H1 (cell line): ENCODE measurements around the gene ZC3H18. TPM values are rescaled to one million over a fixed set of nuclear protein-coding genes. Genes with fewer than 3 reads are reported as not detected.

Source experiments
- CTCF ChIA-PET: fragments of 300-600 bp; sonication (Branson Sonifier 250); formaldehyde crosslinking; loops from one replicate; lab custom pipeline; 2021; ENCODE audit not compliant: partially characterized antibody; lab: Charles Lee
- POLR2A ChIA-PET: fragments of 300-600 bp; sonication (Branson Sonifier 250); formaldehyde crosslinking; loops from one replicate; lab custom pipeline; 2021; ENCODE audit warnings: inconsistent platforms; ENCODE audit not compliant: partially characterized antibody; lab: Charles Lee
- DNase-seq, 2 experiments: peaks; one replicate each; pipeline versions ENCODE4 v3.0.0 to v3.0.0-alpha.2; 2010 to 2022; ENCODE audit warnings: low spot score in 2 of 2, low read depth in 1 of 2, mixed read lengths in 1 of 2
- FAIRE-seq: peaks from 2 replicates; lab custom pipeline; 2011; peaks lifted over from hg19 to GRCh38; lab: Jason Lieb, UNC
- H2AFZ ChIP-seq: 2 replicates; pipeline ENCODE4 v1.8.1; 2012; ENCODE audit warnings: low read length, inconsistent platforms
- H2AK5ac ChIP-seq: 2 replicates; pipeline ENCODE4 v1.6.1; 2013; ENCODE audit warnings: low read depth, low read length
- H2BK120ac ChIP-seq: replicated peaks from 2 replicates; pipeline ENCODE3; 2013; ENCODE audit warnings: low read depth, low read length, inconsistent platforms
- H2BK12ac ChIP-seq: 2 replicates; pipeline ENCODE4 v1.6.1; 2013; ENCODE audit warnings: low read depth, low read length
- H2BK15ac ChIP-seq: 2 replicates; pipeline ENCODE4 v1.6.1; 2013; ENCODE audit warnings: low read length
- H2BK20ac ChIP-seq: 2 replicates; pipeline ENCODE4 v1.6.1; 2013; ENCODE audit warnings: low read length
- H2BK5ac ChIP-seq: 2 replicates; pipeline ENCODE4 v1.6.1; 2013; ENCODE audit warnings: low read depth, low read length
- H3K14ac ChIP-seq: 2 replicates; pipeline ENCODE4 v1.6.1; 2013; ENCODE audit warnings: inconsistent platforms; ENCODE audit not compliant: insufficient read length
- H3K18ac ChIP-seq: 2 replicates; pipeline ENCODE4 v1.6.1; 2013; ENCODE audit warnings: low read length; ENCODE audit errors: extremely low read depth
- H3K23ac ChIP-seq: 2 replicates; pipeline ENCODE4 v1.6.1; 2013; ENCODE audit warnings: inconsistent platforms; ENCODE audit not compliant: insufficient read length
- H3K23me2 ChIP-seq: 2 replicates; pipeline ENCODE4 v1.6.1; 2013; ENCODE audit warnings: low read depth, low read length
- H3K27ac ChIP-seq: 2 replicates; pipeline ENCODE4 v1.6.1; 2011; ENCODE audit warnings: low read depth, low read length, inconsistent platforms
- H3K27me3 ChIP-seq, 4 experiments: replicated peaks in 1 of 4; 1 replicate in 1 of 4; 2 replicates in 3 of 4; pipeline versions ENCODE4 v1.6.1 to v1.8.1; 2011 to 2013; ENCODE audit warnings: low read length in 3 of 4, mild to moderate bottlenecking in 3 of 4, inconsistent platforms in 2 of 4, mixed read lengths in 2 of 4, moderate library complexity in 1 of 4; ENCODE audit not compliant: control insufficient read depth in 3 of 4, insufficient read depth in 3 of 4; ENCODE audit errors: extremely low read depth in 1 of 4
- H3K36me3 ChIP-seq, 4 experiments: 2 replicates each; pipeline versions ENCODE4 v1.6.1 to v1.8.1; 2011 to 2013; ENCODE audit warnings: mild to moderate bottlenecking in 4 of 4, low read length in 3 of 4, moderate library complexity in 2 of 4, control low read depth in 1 of 4, inconsistent platforms in 1 of 4; ENCODE audit not compliant: insufficient read depth in 4 of 4, control insufficient read depth in 2 of 4
- H3K4ac ChIP-seq: replicated peaks from 2 replicates; pipeline ENCODE3; 2013; ENCODE audit warnings: low read length, low read depth, mixed read lengths, inconsistent platforms; ENCODE audit not compliant: insufficient read length
- H3K4me1 ChIP-seq, 4 experiments: replicated peaks in 1 of 4; 1 replicate in 1 of 4; 2 replicates in 3 of 4; pipeline versions ENCODE4 v1.6.1 to v1.8.1; 2011 to 2013; ENCODE audit warnings: low read length in 3 of 4, inconsistent platforms in 2 of 4, mixed read lengths in 1 of 4; ENCODE audit not compliant: insufficient read depth in 4 of 4, control insufficient read depth in 3 of 4
- H3K4me2 ChIP-seq, 2 experiments: 2 replicates each; pipeline versions ENCODE4 v1.6.1 to v1.8.1; 2011 to 2013; ENCODE audit warnings: low read depth in 2 of 2, low read length in 2 of 2, control low read depth in 1 of 2, inconsistent platforms in 1 of 2, mild to moderate bottlenecking in 1 of 2; ENCODE audit not compliant: insufficient read depth in 1 of 2
- H3K4me3 ChIP-seq, 4 experiments: fragments of 200-600, 300-600 bp in 1 of 4; sonication (generic), shearing (Covaris generic), sonication (Bioruptor Twin) in 1 of 4; 2 replicates each; pipeline versions ENCODE4 v1.5.1 to v1.8.1; 2011 to 2016; ENCODE audit warnings: low read length in 4 of 4, low read depth in 3 of 4, control low read depth in 2 of 4, inconsistent platforms in 2 of 4, mild to moderate bottlenecking in 2 of 4, mixed read lengths in 1 of 4, moderate library complexity in 1 of 4; ENCODE audit not compliant: insufficient read depth in 2 of 4; ENCODE audit errors: extremely low read depth in 1 of 4
- H3K56ac ChIP-seq: replicated peaks from 2 replicates; pipeline ENCODE3; 2013; ENCODE audit warnings: low read depth, mild to moderate bottlenecking, mixed read lengths, low read length, inconsistent platforms; ENCODE audit not compliant: insufficient read length
- H3K79me1 ChIP-seq: 2 replicates; pipeline ENCODE4 v1.6.1; 2013; ENCODE audit warnings: low read depth, low read length, control low read depth
- H3K79me2 ChIP-seq, 2 experiments: 2 replicates each; pipeline versions ENCODE4 v1.6.1 to v1.8.1; 2012 to 2013; ENCODE audit warnings: low read length in 2 of 2, mild to moderate bottlenecking in 2 of 2, inconsistent platforms in 1 of 2; ENCODE audit not compliant: insufficient read depth in 2 of 2, control insufficient read depth in 1 of 2
- H3K9ac ChIP-seq, 4 experiments: replicated peaks in 1 of 4; 1 replicate in 1 of 4; 2 replicates in 3 of 4; pipeline versions ENCODE4 v1.6.1 to v1.8.1; 2011 to 2013; ENCODE audit warnings: low read depth in 3 of 4, low read length in 3 of 4, control low read depth in 2 of 4, mild to moderate bottlenecking in 2 of 4, moderate library complexity in 2 of 4, inconsistent platforms in 1 of 4; ENCODE audit errors: extremely low read depth in 1 of 4
- H3K9me3 ChIP-seq, 2 experiments: 2 replicates each; pipeline versions ENCODE4 v1.6.1 to v1.8.1; 2012 to 2013; ENCODE audit warnings: mild to moderate bottlenecking in 2 of 2, moderate library complexity in 2 of 2, control low read depth in 1 of 2, inconsistent platforms in 1 of 2, low read depth in 1 of 2, low read length in 1 of 2, mixed read lengths in 1 of 2; ENCODE audit not compliant: insufficient read depth in 2 of 2
- H4K20me1 ChIP-seq, 2 experiments: replicated peaks in 1 of 2; 2 replicates each; pipeline versions ENCODE3 to v1.8.1; 2011 to 2013; ENCODE audit warnings: inconsistent platforms in 2 of 2, low read length in 2 of 2, mild to moderate bottlenecking in 1 of 2; ENCODE audit not compliant: insufficient read depth in 2 of 2, control insufficient read depth in 1 of 2
- H4K5ac ChIP-seq: 2 replicates; pipeline ENCODE4 v1.6.1; 2013; ENCODE audit warnings: low read length, low read depth, mixed read lengths, inconsistent platforms; ENCODE audit not compliant: insufficient read length
- H4K8ac ChIP-seq: 2 replicates; pipeline ENCODE4 v1.8.0; 2013; ENCODE audit warnings: mild to moderate bottlenecking, moderate library complexity, low read length, inconsistent platforms; ENCODE audit not compliant: insufficient read depth; ENCODE audit errors: extremely low read depth
- H4K91ac ChIP-seq: replicated peaks from 2 replicates; pipeline ENCODE3; 2013; ENCODE audit warnings: low read length, mixed read lengths, inconsistent platforms; ENCODE audit not compliant: insufficient read length
- ASH2L ChIP-seq: fragments of 200-600, 300-600 bp; sonication (generic); IDR thresholded peaks from one replicate; pipeline ENCODE4 v1.7.1; 2017; ENCODE audit warnings: low read length
- ATF3 ChIP-seq: IDR thresholded peaks from 2 replicates; pipeline ENCODE4 v1.6.1; 2011; ENCODE audit warnings: low read depth, mild to moderate bottlenecking, low read length; ENCODE audit not compliant: insufficient read depth
- HDAC2 ChIP-seq, 2 experiments: fragments of 300-600 bp in 1 of 2; sonication (generic) in 1 of 2; IDR thresholded peaks; 2 replicates each; pipeline ENCODE4 v1.6.1; 2011 to 2012; ENCODE audit warnings: low read depth in 2 of 2, low read length in 2 of 2, mild to moderate bottlenecking in 2 of 2, moderate library complexity in 2 of 2, borderline replicate concordance in 1 of 2, inconsistent platforms in 1 of 2
- SIN3A ChIP-seq, 2 experiments: IDR thresholded peaks in 1 of 2; conservative IDR thresholded peaks in 1 of 2; 2 replicates each; pipeline ENCODE4 v1.6.1; 2011 to 2012; ENCODE audit warnings: low read length in 2 of 2, improper control_type of control experiment in 1 of 2, low read depth in 1 of 2, mild to moderate bottlenecking in 1 of 2
- SRF ChIP-seq: IDR thresholded peaks from 2 replicates; pipeline ENCODE4 v1.6.1; 2011; ENCODE audit warnings: mild to moderate bottlenecking, low read depth, low read length, moderate library complexity
- WGBS, 2 experiments: shearing (Covaris generic) in 1 of 2; methylation state at CpG; one replicate each; pipeline versions ENCODE4 v1.1.6 to v1.1.7; 2013 to 2015; ENCODE audit warnings: low lambda C conversion rate in 2 of 2, mixed read lengths in 2 of 2, inconsistent platforms in 1 of 2, low coverage in 1 of 2, missing lambda C conversion rate in 1 of 2; ENCODE audit not compliant: insufficient replicate concordance in 2 of 2, insufficient coverage in 1 of 2, insufficient read length in 1 of 2; ENCODE audit errors: extremely low coverage in 1 of 2, missing lambda C conversion rate in 1 of 2; 5-methylcytosine and 5-hydroxymethylcytosine counted together
- polyA plus RNA-seq, 7 experiments: library from polyadenylated mRNA; depleted of rRNA in 3 of 7; stranded (reverse) in 5 of 7; unstranded in 2 of 7; fragments of >200 nt in 5 of 7; fragments of 200-250 nt in 2 of 7; gene quantifications; 1 replicate in 5 of 7; 2 replicates in 1 of 7; 4 replicates in 1 of 7; pipeline versions ENCODE4 v1.2.1 to v1.2.3, GENCODE V29; 2011 to 2013; ENCODE audit warnings: missing spikeins in 2 of 7, mixed read lengths in 2 of 7
- total RNA-seq: library from RNA; stranded (reverse); fragmentation: NEBNext Ultra II Directional; extraction: Animal tissue kit (Norgen Biotek cat#: 25700); gene quantifications from 2 replicates; pipeline ENCODE4 v1.2.1, GENCODE V29; 2021

Gene ZC3H18
- total and polyA plus RNA-seq, 2 of the 8 experiments (the other 6 are each of a cell fraction or from before 2014, with no cell fraction given): 12.1 to 73.2 TPM

GRCh38 chr16:88595921-88596320 lies 25.7 kb downstream of the ZC3H18 start:
- ChIA-PET CTCF (interaction anchor here (0.9 to 1.3 kb wide), 3 partner anchors 8 to 94 kb away, joined by 3 to 5 read pairs (median 4); no protein-coding TSS in a partner anchor), POLR2A (no interaction called here)
- no peak overlapping the region for H3K4me3 ChIP-seq
- H3K27me3 ChIP-seq: no peaks in the 10 kb centered on the region
- no peak overlapping the region for H2BK15ac ChIP-seq
- no peak overlapping the region for H3K23ac ChIP-seq
- DNase-seq (no peak), FAIRE-seq (no peak)
- H4K8ac ChIP-seq: no peak overlapping the region
- H3K4ac ChIP-seq: no peak overlapping the region
- H2BK5ac ChIP-seq: no peak overlapping the region
- H3K79me1 ChIP-seq: no peaks in the 10 kb centered on the region
- H3K27ac ChIP-seq: no peak overlapping the region
- 96% methylated on average over 10 of the region's 10 CpGs; no CpG with 5 or more reads in 1 of the 2 experiments for WGBS, 2 experiments
- no peak overlapping the region for H2BK12ac ChIP-seq
- H3K79me2 ChIP-seq: peaks cover 0 to 23% of the 10 kb centered on the region in 2 experiments; a peak in 2 of 4 replicates
- H4K20me1 ChIP-seq: peaks cover 3 to 17% of the 10 kb centered on the region in 2 experiments
- H3K56ac ChIP-seq: no peak overlapping the region
- peaks cover 12 to 31% (median 25%) of the 10 kb centered on the region in 4 experiments for H3K36me3 ChIP-seq
- H3K18ac ChIP-seq: no peak overlapping the region
- TF ChIP-seq SIN3A (conservative IDR thresholded peaks at IDR 0.05 in 1 of 2, IDR thresholded peaks at IDR 0.05 in 1 of 2; ENCODE audit: low read depth in 1 of 2, low read length in 2 of 2): no peak
- TF ChIP-seq ATF3: no peak
- no peak for TF ChIP-seq HDAC2 (IDR thresholded peaks at IDR 0.05; ENCODE audit: borderline replicate concordance in 1 of 2, low read depth in 2 of 2, low read length in 2 of 2)
- TF ChIP-seq SRF: no peak
- TF ChIP-seq ASH2L: no peak
- H2AK5ac ChIP-seq: no peak overlapping the region
- H4K91ac ChIP-seq: no peak overlapping the region
- no peak overlapping the region for H2BK120ac ChIP-seq
- H3K4me2 ChIP-seq: no peak overlapping the region
- no peaks in the 10 kb centered on the region for H3K9me3 ChIP-seq
- H3K4me1 ChIP-seq: peaks cover 0 to 3% (median 0%) of the 10 kb centered on the region in 4 experiments; a peak in 2 of 7 replicates
- H2BK20ac ChIP-seq: no peak overlapping the region
- no peak overlapping the region for H3K14ac ChIP-seq
- no peak overlapping the region for H3K9ac ChIP-seq
- H4K5ac ChIP-seq: no peak overlapping the region
- no peaks in the 10 kb centered on the region for H3K23me2 ChIP-seq
- H2AFZ ChIP-seq: no peak overlapping the region
